GM12874 (cell line): ENCODE measurements around the gene RPL10A.

ENCODE experiments used
- TF ChIP-seq, protein P1 (sequence below): IDR thresholded peaks from 2 replicates; pipeline ENCODE4 v1.5.1; 2011; ENCODE audit warnings: low read depth, mild to moderate bottlenecking, control low read depth, low read length, moderate library complexity; ENCODE audit not compliant: insufficient read depth

RPL10A gene

DNA sequence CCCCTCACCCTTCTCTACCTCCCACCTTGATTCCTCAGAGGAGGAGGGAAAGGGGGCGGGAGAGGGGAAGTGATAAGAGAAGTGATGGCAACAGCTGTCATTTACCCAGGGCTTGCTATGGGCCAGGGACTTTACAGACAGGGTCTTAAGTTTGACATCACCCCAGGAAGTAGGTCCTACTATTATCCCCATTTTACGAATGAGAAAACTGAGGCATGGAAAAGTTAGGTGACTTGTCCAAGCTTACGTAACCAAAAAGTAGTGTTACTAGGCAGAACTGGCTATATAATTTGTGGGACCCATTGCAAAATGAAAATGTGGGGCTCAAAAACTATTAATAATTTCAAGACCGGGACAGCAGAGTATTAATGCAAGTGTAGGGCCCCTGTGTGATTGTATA, 26.6 kb upstream of the RPL10A start:
- TF ChIP-seq, protein P1, sequence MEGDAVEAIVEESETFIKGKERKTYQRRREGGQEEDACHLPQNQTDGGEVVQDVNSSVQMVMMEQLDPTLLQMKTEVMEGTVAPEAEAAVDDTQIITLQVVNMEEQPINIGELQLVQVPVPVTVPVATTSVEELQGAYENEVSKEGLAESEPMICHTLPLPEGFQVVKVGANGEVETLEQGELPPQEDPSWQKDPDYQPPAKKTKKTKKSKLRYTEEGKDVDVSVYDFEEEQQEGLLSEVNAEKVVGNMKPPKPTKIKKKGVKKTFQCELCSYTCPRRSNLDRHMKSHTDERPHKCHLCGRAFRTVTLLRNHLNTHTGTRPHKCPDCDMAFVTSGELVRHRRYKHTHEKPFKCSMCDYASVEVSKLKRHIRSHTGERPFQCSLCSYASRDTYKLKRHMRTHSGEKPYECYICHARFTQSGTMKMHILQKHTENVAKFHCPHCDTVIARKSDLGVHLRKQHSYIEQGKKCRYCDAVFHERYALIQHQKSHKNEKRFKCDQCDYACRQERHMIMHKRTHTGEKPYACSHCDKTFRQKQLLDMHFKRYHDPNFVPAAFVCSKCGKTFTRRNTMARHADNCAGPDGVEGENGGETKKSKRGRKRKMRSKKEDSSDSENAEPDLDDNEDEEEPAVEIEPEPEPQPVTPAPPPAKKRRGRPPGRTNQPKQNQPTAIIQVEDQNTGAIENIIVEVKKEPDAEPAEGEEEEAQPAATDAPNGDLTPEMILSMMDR: no peak

DNA sequence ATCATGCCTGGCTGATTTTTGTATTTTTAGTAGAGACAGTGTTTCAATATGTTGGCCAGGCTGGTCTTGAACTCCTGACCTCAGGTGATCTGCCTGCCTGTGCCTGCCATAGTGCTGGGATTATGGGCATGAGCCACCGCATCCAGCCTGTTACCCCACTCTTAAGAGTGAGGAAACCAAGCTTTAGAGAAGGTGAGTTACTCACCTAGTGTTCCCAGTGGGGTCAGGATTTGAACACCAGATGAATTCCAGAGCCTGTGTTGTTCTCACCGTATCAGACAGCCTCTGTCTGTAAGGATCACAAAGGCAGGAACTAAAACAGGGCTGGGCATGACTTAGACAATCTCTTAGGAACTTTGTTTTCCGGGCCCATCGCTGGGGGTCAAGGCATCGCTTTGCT, 25.5 kb upstream of the RPL10A start:
- TF ChIP-seq, protein P1: no peak

DNA sequence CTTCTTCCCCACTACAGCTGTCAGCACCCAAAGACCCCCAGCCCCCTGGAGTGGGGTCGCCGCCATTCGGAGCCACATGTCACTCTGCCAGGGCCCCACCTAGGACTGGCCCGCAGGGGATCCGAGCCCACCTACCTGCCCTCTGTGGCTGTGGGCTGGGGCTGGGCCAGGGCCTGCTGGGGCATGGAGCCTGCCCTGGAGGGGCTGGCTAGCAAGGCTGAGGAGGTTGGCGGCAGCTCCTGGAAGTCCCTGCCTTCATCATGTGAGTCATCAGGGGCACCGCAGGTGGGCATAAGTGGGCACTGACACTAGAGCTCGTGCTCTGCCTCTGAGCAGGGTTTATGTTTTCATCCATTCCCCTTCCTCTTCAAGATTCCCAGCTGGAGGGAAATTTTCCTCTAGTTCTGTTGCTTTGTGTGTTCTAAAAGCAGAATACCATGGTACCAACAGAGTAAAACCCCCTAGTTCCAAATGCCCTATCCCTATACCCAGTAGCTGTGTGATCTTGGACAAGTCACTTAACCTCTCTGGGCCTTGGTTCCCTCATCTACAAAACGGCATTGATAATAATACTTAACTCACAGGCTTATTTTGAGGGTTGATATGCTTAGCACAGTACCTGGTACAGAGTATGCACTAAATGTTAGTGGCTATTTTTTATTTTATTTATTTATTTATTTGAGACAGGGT, 24.7 kb upstream of the RPL10A start:
- TF ChIP-seq, protein P1: no peak

DNA sequence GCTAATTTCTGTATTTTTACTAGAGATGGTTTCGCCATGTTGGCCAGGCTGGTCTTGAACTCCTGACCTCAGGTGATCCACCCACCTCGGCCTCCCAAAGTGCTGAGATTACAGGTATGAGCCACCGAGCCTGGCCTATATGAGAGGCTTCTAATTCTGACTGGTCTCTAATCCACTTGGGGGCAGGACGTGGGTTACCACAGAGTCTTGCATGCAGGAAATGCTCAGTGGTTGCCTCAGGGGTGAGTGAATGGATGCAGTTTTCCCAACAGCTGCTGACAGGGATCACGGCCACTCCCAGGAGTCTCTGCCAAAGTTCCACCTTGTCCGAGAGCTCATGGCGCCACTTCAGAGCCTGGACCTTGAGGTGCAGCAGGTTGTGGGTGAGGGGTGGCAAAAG, 22.5 kb upstream of the RPL10A start:
- TF ChIP-seq, protein P1: no peak

DNA sequence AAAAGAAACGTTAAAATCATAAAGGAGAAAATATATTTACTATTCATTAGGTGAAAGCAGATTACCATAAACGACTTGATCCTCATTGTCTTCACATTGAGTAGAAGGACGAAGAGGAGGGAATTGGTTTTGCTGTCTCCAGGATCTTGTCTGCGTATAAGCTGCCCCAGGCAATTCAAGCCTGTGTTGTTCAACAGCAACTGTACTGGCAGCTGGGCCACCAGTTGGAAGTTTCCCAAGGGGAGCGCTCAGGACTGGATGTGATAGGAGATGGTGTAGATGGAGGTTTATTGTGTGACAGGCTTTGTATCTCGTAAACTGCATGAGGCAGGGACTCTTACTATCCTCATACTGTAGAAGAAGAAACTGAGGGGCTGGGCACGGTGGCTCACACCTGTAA, 20.0 kb upstream of the RPL10A start:
- TF ChIP-seq, protein P1: no peak

DNA sequence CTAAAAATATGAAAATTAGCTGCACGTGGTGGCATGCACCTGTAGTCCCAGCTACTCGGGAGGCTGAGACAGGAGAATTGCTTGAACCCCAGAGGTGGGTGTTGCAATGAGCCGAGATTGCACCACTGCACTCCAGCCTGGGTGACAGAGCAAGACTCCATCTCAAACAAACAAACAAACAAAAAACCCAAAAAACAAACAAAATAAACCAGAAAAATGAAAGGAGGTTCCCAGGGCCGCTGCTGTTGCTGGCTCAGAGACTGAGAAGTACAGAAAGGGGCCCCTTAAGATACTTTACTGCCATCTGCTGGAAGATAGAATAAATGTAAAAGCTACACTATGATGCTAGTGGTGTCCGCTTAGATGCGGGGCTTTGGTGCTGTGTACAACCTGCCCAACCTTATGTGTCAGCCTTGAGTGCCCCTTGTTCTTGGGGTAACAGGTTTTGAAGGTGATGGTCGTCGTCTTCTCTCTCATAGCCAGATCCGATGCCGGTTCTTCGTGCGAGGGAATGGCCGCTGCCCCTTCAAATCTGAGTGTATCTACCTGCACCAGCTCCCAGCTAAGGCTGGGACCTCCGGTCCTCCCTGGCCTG, 18.8 kb upstream of the RPL10A start:
- TF ChIP-seq, protein P1: peak; percentile 47

DNA sequence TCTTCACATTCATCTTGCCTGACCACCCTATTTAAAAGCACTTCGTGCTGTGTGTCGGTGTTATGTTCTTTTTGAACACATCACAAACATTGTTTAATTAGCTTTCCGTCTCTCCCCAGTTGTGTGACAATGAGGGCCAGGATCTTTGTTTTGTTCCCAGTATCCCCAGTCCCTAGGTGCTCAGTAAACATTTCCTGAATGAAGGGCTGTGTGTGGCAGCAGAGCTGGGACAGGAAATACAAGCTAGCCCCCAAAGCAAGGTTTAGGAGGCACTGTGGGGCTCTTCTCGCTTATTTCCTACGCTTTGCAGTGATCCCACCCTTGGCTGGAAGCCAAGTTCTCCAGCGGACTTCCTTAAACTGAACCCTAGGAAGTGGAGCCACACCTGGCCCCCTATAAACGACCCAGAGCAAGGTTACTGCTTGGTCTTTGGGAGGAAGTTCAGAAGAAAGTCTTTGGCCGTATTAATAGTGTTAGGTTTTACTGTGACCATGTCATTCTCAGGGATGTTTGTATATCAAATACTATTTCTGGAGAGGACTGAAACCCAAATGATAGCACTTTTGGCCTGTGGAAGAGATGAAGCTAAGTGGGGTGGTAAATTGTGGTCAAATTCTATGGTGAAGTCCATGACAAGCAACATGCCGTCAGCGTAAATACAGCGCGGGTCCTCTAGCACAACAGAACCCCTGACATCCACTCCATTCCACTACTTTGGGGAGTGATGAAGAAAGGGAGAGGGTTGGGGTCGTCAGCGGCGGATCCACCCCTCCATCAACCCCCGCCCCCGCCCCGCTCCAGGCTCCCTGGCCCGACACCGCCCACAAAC, 16.6 kb upstream of the RPL10A start:
- TF ChIP-seq, protein P1: no peak
